WTC11 (cell line): ENCODE results near the gene PTPRO. TPM values are rescaled to one million over a fixed set of nuclear protein-coding genes. Genes with fewer than 3 reads are reported as not detected.

Experiments
- ATAC-seq: fragments of 200-7000 bp; cut with Tn5 transposase; 2 replicates; pipeline ENCODE4 v1.10.0; 2021; ENCODE audit warnings: mild to moderate bottlenecking, moderate library complexity
- CTCF ChIA-PET: fragments of 300-600 bp; sonication (Branson Sonifier 250); formaldehyde crosslinking; loops from one replicate; lab custom pipeline; 2021; ENCODE audit warnings: antibody characterized with exemption; lab: Charles Lee
- POLR2A ChIA-PET: fragments of 350-600 bp; sonication (Branson Sonifier 250); formaldehyde crosslinking; loops from one replicate; lab custom pipeline; 2021; ENCODE audit warnings: antibody characterized with exemption; lab: Charles Lee
- DNase-seq: peaks from one replicate; pipeline ENCODE4 v3.0.0; 2021; ENCODE audit warnings: low spot score
- H3K27ac Mint-ChIP-seq: 2 replicates; pipeline ENCODE4 v1.8.0; 2021; ENCODE audit warnings: mixed read lengths
- H3K27me3 Mint-ChIP-seq: 2 replicates; pipeline ENCODE4 v1.8.0; 2021; ENCODE audit warnings: low read depth, mild to moderate bottlenecking, moderate library complexity, mixed read lengths
- H3K36me3 Mint-ChIP-seq: 2 replicates; pipeline ENCODE4 v1.8.0; 2021; ENCODE audit warnings: mixed read lengths
- H3K4me1 Mint-ChIP-seq: 2 replicates; pipeline ENCODE4 v1.8.0; 2022; ENCODE audit warnings: mixed read lengths
- H3K4me3 Mint-ChIP-seq: 2 replicates; pipeline ENCODE4 v1.8.0; 2021; ENCODE audit warnings: mild to moderate bottlenecking, moderate library complexity, mixed read lengths
- H3K9me3 Mint-ChIP-seq: 2 replicates; pipeline ENCODE4 v1.8.0; 2021; ENCODE audit warnings: mixed read lengths
- EMX1 ChIP-seq: fragments of 250-450 bp; sonication (Bioruptor Pico); IDR thresholded peaks from 2 replicates; pipeline ENCODE4 v1.8.0; 2021; ENCODE audit warnings: mild to moderate bottlenecking
- FOXP1 ChIP-seq: sonication (generic); formaldehyde crosslinking; IDR thresholded peaks from 2 replicates; pipeline ENCODE4 v1.8.0; 2022; ENCODE audit warnings: missing genetic modification reagents, mild to moderate bottlenecking, moderate library complexity, borderline replicate concordance
- JAZF1 ChIP-seq: fragments of 250-450 bp; sonication (Bioruptor Pico); IDR thresholded peaks from 2 replicates; pipeline ENCODE4 v1.9.0; 2021; ENCODE audit warnings: moderate library complexity, mild to moderate bottlenecking, inconsistent platforms
- NFYB ChIP-seq: sonication (generic); formaldehyde crosslinking; conservative IDR thresholded peaks from 2 replicates; pipeline ENCODE4 v1.8.0; 2022; ENCODE audit warnings: low read depth, missing genetic modification reagents
- NR1H2 ChIP-seq: sonication (generic); formaldehyde crosslinking; IDR thresholded peaks from 2 replicates; pipeline ENCODE4 v1.9.0; 2021; ENCODE audit warnings: mild to moderate bottlenecking, moderate library complexity, missing genetic modification reagents
- NR2C2 ChIP-seq: sonication (generic); formaldehyde crosslinking; IDR thresholded peaks from 2 replicates; pipeline ENCODE4 v1.8.0; 2022; ENCODE audit warnings: mild to moderate bottlenecking, missing genetic modification reagents
- PRDM15 ChIP-seq: sonication (generic); formaldehyde crosslinking; IDR thresholded peaks from 2 replicates; pipeline ENCODE4 v1.8.0; 2022; ENCODE audit warnings: missing genetic modification reagents
- RELA ChIP-seq: sonication (generic); formaldehyde crosslinking; IDR thresholded peaks from 2 replicates; pipeline ENCODE4 v1.8.1; 2022; ENCODE audit warnings: missing genetic modification reagents, mild to moderate bottlenecking, borderline replicate concordance
- SOX15 ChIP-seq: fragments of 250-450 bp; sonication (Bioruptor Pico); IDR thresholded peaks from 2 replicates; pipeline ENCODE4 v1.9.0; 2021; ENCODE audit warnings: mild to moderate bottlenecking
- SP1 ChIP-seq: sonication (generic); formaldehyde crosslinking; conservative IDR thresholded peaks from 2 replicates; pipeline ENCODE4 v1.8.1; 2022; ENCODE audit warnings: missing genetic modification reagents
- TEAD1 ChIP-seq: sonication (generic); formaldehyde crosslinking; IDR thresholded peaks from 2 replicates; pipeline ENCODE4 v1.8.0; 2022; ENCODE audit warnings: mild to moderate bottlenecking, missing genetic modification reagents
- TEAD4 ChIP-seq: sonication (generic); formaldehyde crosslinking; IDR thresholded peaks from 2 replicates; pipeline ENCODE4 v1.8.0; 2022; ENCODE audit warnings: mild to moderate bottlenecking, missing genetic modification reagents
- TP53 ChIP-seq: sonication (generic); formaldehyde crosslinking; IDR thresholded peaks from 2 replicates; pipeline ENCODE4 v1.8.1; 2023; ENCODE audit warnings: mild to moderate bottlenecking, missing genetic modification reagents
- ZNF219 ChIP-seq: sonication (generic); formaldehyde crosslinking; IDR thresholded peaks from 2 replicates; pipeline ENCODE4 v1.8.0; 2023; ENCODE audit warnings: missing genetic modification reagents, mild to moderate bottlenecking, borderline replicate concordance
- ZNF232 ChIP-seq: sonication (generic); formaldehyde crosslinking; IDR thresholded peaks from 2 replicates; pipeline ENCODE4 v1.8.0; 2022; ENCODE audit warnings: mild to moderate bottlenecking, missing genetic modification reagents
- ZNF317 ChIP-seq: sonication (generic); formaldehyde crosslinking; IDR thresholded peaks from 2 replicates; pipeline ENCODE4 v1.8.1; 2023; ENCODE audit warnings: low read depth, mild to moderate bottlenecking, moderate library complexity, missing genetic modification reagents, borderline replicate concordance
- total RNA-seq: library from RNA; stranded (reverse); gene quantifications from 3 replicates; pipeline ENCODE4 v1.2.3, GENCODE V29; 2021
- TF ChIP-seq, protein P1 (sequence below): fragments of 250-450 bp; sonication (Bioruptor Pico); conservative IDR thresholded peaks from 2 replicates; pipeline ENCODE4 v1.9.0; 2021; ENCODE audit warnings: mild to moderate bottlenecking
- TF ChIP-seq, protein P2 (sequence below): sonication (generic); formaldehyde crosslinking; IDR thresholded peaks from 2 replicates; pipeline ENCODE4 v1.8.0; 2023; ENCODE audit warnings: mild to moderate bottlenecking, missing genetic modification reagents
- TF ChIP-seq, protein P3 (sequence below): sonication (generic); formaldehyde crosslinking; IDR thresholded peaks from 2 replicates; pipeline ENCODE4 v1.8.1; 2022; ENCODE audit warnings: missing genetic modification reagents, borderline replicate concordance
- TF ChIP-seq, protein P4 (sequence below): fragments of 250-450 bp; sonication (Bioruptor Pico); IDR thresholded peaks from 2 replicates; pipeline ENCODE4 v1.9.0; 2021; ENCODE audit warnings: mild to moderate bottlenecking

The PTPRO gene
- total RNA-seq, 1 experiment from 2014 or later, result 1.1 TPM

DNA sequence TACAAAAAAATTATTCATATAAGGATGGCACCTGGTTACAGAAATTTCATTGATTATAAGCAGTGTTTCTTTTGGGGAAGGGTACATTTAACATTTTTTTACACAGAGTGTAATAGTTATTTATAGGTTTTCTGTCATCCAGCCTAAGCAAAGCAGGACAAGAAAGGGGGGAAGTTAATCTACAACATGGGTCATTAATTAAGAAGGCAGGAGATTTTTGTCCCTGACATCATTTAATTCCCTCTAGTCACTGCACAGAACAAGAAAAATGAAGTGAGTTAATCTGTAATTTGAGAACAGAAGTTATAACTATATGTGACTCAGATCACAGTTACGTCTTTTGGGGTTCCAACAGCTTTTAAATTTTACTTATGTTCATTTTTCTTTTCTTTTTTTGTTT is 173.4 kb downstream of the PTPRO start:
- H3K4me3 Mint-ChIP-seq, result no peak overlapping the region

More for the DNA sequence above, 173.4 kb downstream of the PTPRO start:
- H3K36me3 Mint-ChIP-seq, result no peaks in the 10 kb centered on the region
- no peaks in the 10 kb centered on the region; the same call in 1 of the 2 replicates for H3K27me3 Mint-ChIP-seq
- DNase-seq (no peak), ATAC-seq (no peak)
- no peaks in the 10 kb centered on the region for H3K9me3 Mint-ChIP-seq
- H3K27ac Mint-ChIP-seq, result no peak overlapping the region
- POLR2A ChIA-PET, result interaction anchor here (0.6 kb wide), 1 partner anchor 894 kb away, joined by 3 read pairs; no protein-coding TSS in a partner anchor
- TF ChIP-seq ZNF219 (CRISPR knock-in tag) (no peak), JAZF1 (CRISPR knock-in tag) (no peak), NR2C2 (CRISPR knock-in tag) (no peak), TEAD4 (CRISPR knock-in tag) (no peak), TEAD1 (CRISPR knock-in tag) (no peak), ZNF232 (CRISPR knock-in tag) (no peak), EMX1 (no peak), SOX15 (CRISPR knock-in tag) (no peak), FOXP1 (CRISPR knock-in tag) (no peak), NFYB (CRISPR knock-in tag) (no peak), ZNF317 (no peak), TP53 (CRISPR knock-in tag) (no peak), RELA (CRISPR knock-in tag) (no peak), PRDM15 (CRISPR knock-in tag) (no peak), NR1H2 (CRISPR knock-in tag) (no peak), SP1 (CRISPR knock-in tag) (no peak)
- TF ChIP-seq, protein P1, sequence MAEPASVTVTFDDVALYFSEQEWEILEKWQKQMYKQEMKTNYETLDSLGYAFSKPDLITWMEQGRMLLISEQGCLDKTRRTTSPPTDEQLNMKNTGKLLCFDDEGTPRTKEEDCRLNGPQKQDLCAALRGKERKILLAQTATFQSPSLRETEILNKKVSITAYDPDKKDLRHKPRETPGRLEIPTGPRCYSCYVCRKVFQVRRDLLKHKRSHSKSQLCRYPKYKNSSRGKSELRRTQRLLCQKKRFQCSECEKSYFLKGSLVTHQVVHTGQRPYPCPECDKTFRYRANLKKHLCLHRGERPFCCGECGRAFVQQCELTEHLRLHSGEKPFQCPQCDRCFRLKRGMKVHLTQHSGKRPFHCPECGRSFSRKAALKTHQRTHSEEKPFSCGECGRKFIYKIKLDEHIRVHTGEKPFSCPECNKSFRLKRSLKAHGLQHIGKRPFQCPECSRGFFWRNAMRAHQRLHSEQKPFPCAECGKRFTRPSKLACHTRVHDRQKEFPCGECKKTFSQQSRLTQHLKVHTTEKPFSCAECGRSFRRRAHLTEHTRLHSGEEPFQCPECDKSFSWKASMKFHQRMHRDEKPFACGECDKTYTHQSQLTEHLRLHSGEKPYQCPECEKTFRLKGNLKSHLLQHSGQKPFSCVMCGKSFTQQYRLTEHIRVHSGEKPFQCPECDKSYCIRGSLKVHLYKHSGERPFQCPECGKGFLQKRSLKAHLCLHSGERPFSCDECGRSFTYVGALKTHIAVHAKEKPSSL (CRISPR knock-in tag), result no peak
- TF ChIP-seq, protein P2, sequence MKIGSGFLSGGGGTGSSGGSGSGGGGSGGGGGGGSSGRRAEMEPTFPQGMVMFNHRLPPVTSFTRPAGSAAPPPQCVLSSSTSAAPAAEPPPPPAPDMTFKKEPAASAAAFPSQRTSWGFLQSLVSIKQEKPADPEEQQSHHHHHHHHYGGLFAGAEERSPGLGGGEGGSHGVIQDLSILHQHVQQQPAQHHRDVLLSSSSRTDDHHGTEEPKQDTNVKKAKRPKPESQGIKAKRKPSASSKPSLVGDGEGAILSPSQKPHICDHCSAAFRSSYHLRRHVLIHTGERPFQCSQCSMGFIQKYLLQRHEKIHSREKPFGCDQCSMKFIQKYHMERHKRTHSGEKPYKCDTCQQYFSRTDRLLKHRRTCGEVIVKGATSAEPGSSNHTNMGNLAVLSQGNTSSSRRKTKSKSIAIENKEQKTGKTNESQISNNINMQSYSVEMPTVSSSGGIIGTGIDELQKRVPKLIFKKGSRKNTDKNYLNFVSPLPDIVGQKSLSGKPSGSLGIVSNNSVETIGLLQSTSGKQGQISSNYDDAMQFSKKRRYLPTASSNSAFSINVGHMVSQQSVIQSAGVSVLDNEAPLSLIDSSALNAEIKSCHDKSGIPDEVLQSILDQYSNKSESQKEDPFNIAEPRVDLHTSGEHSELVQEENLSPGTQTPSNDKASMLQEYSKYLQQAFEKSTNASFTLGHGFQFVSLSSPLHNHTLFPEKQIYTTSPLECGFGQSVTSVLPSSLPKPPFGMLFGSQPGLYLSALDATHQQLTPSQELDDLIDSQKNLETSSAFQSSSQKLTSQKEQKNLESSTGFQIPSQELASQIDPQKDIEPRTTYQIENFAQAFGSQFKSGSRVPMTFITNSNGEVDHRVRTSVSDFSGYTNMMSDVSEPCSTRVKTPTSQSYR (CRISPR knock-in tag), result no peak
- TF ChIP-seq, protein P3, sequence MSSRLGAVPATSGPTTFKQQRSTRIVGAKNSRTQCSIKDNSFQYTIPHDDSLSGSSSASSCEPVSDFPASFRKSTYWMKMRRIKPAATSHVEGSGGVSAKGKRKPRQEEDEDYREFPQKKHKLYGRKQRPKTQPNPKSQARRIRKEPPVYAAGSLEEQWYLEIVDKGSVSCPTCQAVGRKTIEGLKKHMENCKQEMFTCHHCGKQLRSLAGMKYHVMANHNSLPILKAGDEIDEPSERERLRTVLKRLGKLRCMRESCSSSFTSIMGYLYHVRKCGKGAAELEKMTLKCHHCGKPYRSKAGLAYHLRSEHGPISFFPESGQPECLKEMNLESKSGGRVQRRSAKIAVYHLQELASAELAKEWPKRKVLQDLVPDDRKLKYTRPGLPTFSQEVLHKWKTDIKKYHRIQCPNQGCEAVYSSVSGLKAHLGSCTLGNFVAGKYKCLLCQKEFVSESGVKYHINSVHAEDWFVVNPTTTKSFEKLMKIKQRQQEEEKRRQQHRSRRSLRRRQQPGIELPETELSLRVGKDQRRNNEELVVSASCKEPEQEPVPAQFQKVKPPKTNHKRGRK (CRISPR knock-in tag), result no peak
- TF ChIP-seq, protein P4, sequence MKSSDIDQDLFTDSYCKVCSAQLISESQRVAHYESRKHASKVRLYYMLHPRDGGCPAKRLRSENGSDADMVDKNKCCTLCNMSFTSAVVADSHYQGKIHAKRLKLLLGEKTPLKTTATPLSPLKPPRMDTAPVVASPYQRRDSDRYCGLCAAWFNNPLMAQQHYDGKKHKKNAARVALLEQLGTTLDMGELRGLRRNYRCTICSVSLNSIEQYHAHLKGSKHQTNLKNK, result no peak
- TF ChIP-seq, all 79 proteins: peak for 0
- CTCF ChIA-PET, result interaction anchor here (0.7 kb wide), 2 partner anchors 274 to 316 kb away, joined by 3 to 4 read pairs; no protein-coding TSS in a partner anchor
- H3K4me1 Mint-ChIP-seq, result peaks cover 3% of the 10 kb centered on the region; the same call in 1 of the 2 replicates
